GM19193 (cell line): ENCODE results near the gene STXBP6.

Experiments
- POLR2A ChIP-seq: IDR thresholded peaks from 4 replicates; pipeline ENCODE4 v1.6.1; 2011; ENCODE audit not compliant: insufficient read depth, insufficient read length; ENCODE audit errors: extremely low read depth

Gene STXBP6

GRCh38 chr14:25067600-25067999, 17.7 kb upstream of the STXBP6 start:
- TF ChIP-seq POLR2A = no peak

- TF ChIP-seq POLR2A = no peak
Measured at GRCh38 chr14:25062022-25062321, 12.0 kb upstream of the STXBP6 start.

GRCh38 chr14:25056688-25057078, 6.7 kb upstream of the STXBP6 start:
- no peak for TF ChIP-seq POLR2A

GRCh38 chr14:25055992-25056687, 6.2 kb upstream of the STXBP6 start:
- no peak for TF ChIP-seq POLR2A

GRCh38 chr14:25055005-25055404, 5.1 kb upstream of the STXBP6 start:
- TF ChIP-seq POLR2A = no peak

- no peak for TF ChIP-seq POLR2A
Measured at GRCh38 chr14:25053585-25053984, 3.6 kb upstream of the STXBP6 start.

- no peak for TF ChIP-seq POLR2A
Measured at GRCh38 chr14:25052921-25053320, 3.0 kb upstream of the STXBP6 start.

GRCh38 chr14:25052385-25052784, 2.4 kb upstream of the STXBP6 start:
- TF ChIP-seq POLR2A = no peak

GRCh38 chr14:25050269-25051150, 563 bp upstream of the STXBP6 start:
- no peak for TF ChIP-seq POLR2A

GRCh38 chr14:25049093-25049567, 817 bp downstream of the STXBP6 start:
- TF ChIP-seq POLR2A = no peak

- TF ChIP-seq POLR2A = no peak
Measured at GRCh38 chr14:25048170-25049016, 1.6 kb downstream of the STXBP6 start.

GRCh38 chr14:25046301-25046943, 3.5 kb downstream of the STXBP6 start:
- TF ChIP-seq POLR2A = no peak

GRCh38 chr14:25044106-25044698, 5.7 kb downstream of the STXBP6 start:
- no peak for TF ChIP-seq POLR2A

- TF ChIP-seq POLR2A = no peak
Measured at GRCh38 chr14:25042362-25043299, 7.3 kb downstream of the STXBP6 start.

- no peak for TF ChIP-seq POLR2A
Measured at GRCh38 chr14:25041898-25042297, 8.0 kb downstream of the STXBP6 start.
